Stomach (tissue), 9 donors: ENCODE measurements around the gene HAGHL. TPM values are rescaled to one million over a fixed set of nuclear protein-coding genes. Genes with fewer than 3 reads are reported as not detected.
A peak's percentile ranks its signal among the peaks of the same experiment; 100 is the strongest.
"Not testable (repeated sequence)": the region's sequence is repeated elsewhere in the genome, so short reads cannot be mapped to it uniquely, and the experiment has no call there.

Experiments
- DNase-seq, 2 donors: peaks; one replicate each; pipeline versions ENCODE4 v3.0.0 to v3.0.0-alpha.2; 2013 to 2019
- H3K27ac ChIP-seq, 5 donors: fragments of 200-600 bp in 4 of 5; sonication (generic) in 4 of 5; one replicate each; pipeline ENCODE4 v1.5.1; 2013 to 2019; ENCODE audit warnings: mild to moderate bottlenecking in 1 of 5, moderate library complexity in 1 of 5
- H3K27me3 ChIP-seq, 3 donors: fragments of 200-600 bp; sonication (generic); one replicate each; pipeline ENCODE4 v1.5.1; 2017 to 2019; ENCODE audit warnings: mixed run types in 1 of 3
- H3K36me3 ChIP-seq, 4 donors: fragments of 200-600 bp; sonication (generic); 1 replicate in 3 of 4; 2 replicates in 1 of 4; pipeline ENCODE4 v1.5.1; 2016 to 2019
- H3K4me1 ChIP-seq, 4 donors: fragments of 200-600 bp; sonication (generic); one replicate each; pipeline ENCODE4 v1.5.1; 2016 to 2019
- H3K4me3 ChIP-seq, 4 donors: fragments of 200-600 bp; sonication (generic) in 3 of 4; one replicate each; pipeline ENCODE4 v1.5.1; 2016 to 2019; ENCODE audit warnings: mild to moderate bottlenecking in 1 of 4
- H3K9me3 ChIP-seq, 4 donors: fragments of 200-600 bp; sonication (generic); one replicate each; pipeline ENCODE4 v1.5.1; 2016 to 2019
- CTCF ChIP-seq, 7 experiments: fragments of 450-650 bp in 4 of 7; fragments of 200-600 bp in 3 of 7; sonication (generic) in 3 of 7; IDR thresholded peaks; one replicate each; pipeline ENCODE4 v1.5.1; 2016 to 2019; ENCODE audit warnings: antibody characterized with exemption in 7 of 7, control low read depth in 2 of 7, mild to moderate bottlenecking in 1 of 7
- EP300 ChIP-seq: sonication (generic); formaldehyde crosslinking; IDR thresholded peaks from one replicate; pipeline ENCODE4 v1.6.1; 2017; ENCODE audit warnings: antibody characterized with exemption
- POLR2A ChIP-seq, 4 donors: fragments of 450-650 bp; IDR thresholded peaks; one replicate each; pipeline ENCODE4 v1.6.1; 2016; ENCODE audit warnings: antibody characterized with exemption in 4 of 4, control low read depth in 2 of 4, mild to moderate bottlenecking in 1 of 4, moderate library complexity in 1 of 4
- POLR2AphosphoS5 ChIP-seq, 3 donors: sonication (generic); formaldehyde crosslinking; IDR thresholded peaks; one replicate each; pipeline ENCODE4 v1.6.1; 2016; ENCODE audit warnings: antibody characterized with exemption in 3 of 3
- WGBS, 5 donors: extraction: QIAGEN DNeasy Blood & Tissue Kit in 3 of 5; methylation state at CpG; one replicate each; pipeline versions ENCODE4 v1.1.5 to v1.1.7; 2013 to 2018; 5-methylcytosine and 5-hydroxymethylcytosine counted together
- intact Hi-C: fragments of 100-400 bp; cut with DNase I; formaldehyde crosslinking; loops from one replicate; pipeline ENCODE4 v1.15.1; 2023; ENCODE audit warnings: low total_unique reads
- polyA plus RNA-seq, 3 donors: library from polyadenylated mRNA; stranded (reverse); fragments of 200-250 nt; gene quantifications; one replicate each; pipeline ENCODE4 v1.2.3, GENCODE V29; 2013
- total RNA-seq, 5 donors: library from RNA; depleted of rRNA; stranded (reverse); fragments of >200 nt; gene quantifications; one replicate each; pipeline versions ENCODE4 v1.1.0 to v1.2.3, GENCODE V29; 2014 to 2016
- donor health status: healthy with polysubstance abuse.
- donor health status: Bipolar disorder and iron deficiency.
- donor health status: healthy.

The HAGHL gene
- total and polyA plus RNA-seq, 8 donors: 3.1 to 19.9 (median 3.9) TPM; not detected in 2

GRCh38 chr16:686459-687260 lies 40.2 kb upstream of the HAGHL start:
- H3K4me3 ChIP-seq: no peak overlapping the region
- H3K9me3 ChIP-seq: no peaks in the 10 kb centered on the region
- 91 to 94% (median 93%) methylated on average over 48 to 51 of the region's 51 CpGs; no CpG with 5 or more reads in 1 of the 5 donors for WGBS, 5 donors
- no peak for DNase-seq
- intact Hi-C loops: no loop called here
- H3K36me3 ChIP-seq: peaks cover 27 to 49% (median 36%) of the 10 kb centered on the region in 4 donors
- TF ChIP-seq CTCF (IDR thresholded peaks at IDR 0.05) (no peak), EP300 (no peak), POLR2AphosphoS5 (IDR thresholded peaks at IDR 0.05) (no peak), POLR2A (IDR thresholded peaks at IDR 0.05) (no peak)
- H3K27me3 ChIP-seq: peaks cover 0 to 6% (median 0%) of the 10 kb centered on the region in 3 donors
- H3K27ac ChIP-seq: no peak overlapping the region
- H3K4me1 ChIP-seq: peaks cover 53 to 80% (median 73%) of the 10 kb centered on the region in 4 donors

GRCh38 chr16:687499-687898 lies 39.4 kb upstream of the HAGHL start:
- TF ChIP-seq EP300: no peak
- TF ChIP-seq POLR2A (IDR thresholded peaks at IDR 0.05): no peak
- no peak for TF ChIP-seq POLR2AphosphoS5 (IDR thresholded peaks at IDR 0.05)
- TF ChIP-seq CTCF (IDR thresholded peaks at IDR 0.05): no peak
- H3K9me3 ChIP-seq: no peaks in the 10 kb centered on the region
- intact Hi-C loops: no loop called here
- no peak for DNase-seq
- WGBS, 5 donors: 88 to 93% (median 91%) methylated on average over 16 to 19 of the region's 19 CpGs
- peaks cover 45 to 72% (median 65%) of the 10 kb centered on the region in 4 donors for H3K4me1 ChIP-seq
- peaks cover 0 to 14% (median 0%) of the 10 kb centered on the region in 3 donors for H3K27me3 ChIP-seq
- H3K36me3 ChIP-seq: peaks cover 19 to 41% (median 28%) of the 10 kb centered on the region in 4 donors
- no peak overlapping the region for H3K27ac ChIP-seq
- no peak overlapping the region for H3K4me3 ChIP-seq

- Histone ChIP-seq H3K4me3 (peak overlapping the region; percentile 82 to 98 (median 88)), H3K4me1 (peaks cover 36 to 66% (median 58%) of the 10 kb centered on the region in 4 donors), H3K9me3 (no peaks in the 10 kb centered on the region), H3K27ac (peak overlapping the region in 4 of 5 donors; percentile 84 to 92 (median 90)), H3K27me3 (peaks cover 6 to 32% (median 18%) of the 10 kb centered on the region in 3 donors), H3K36me3 (peaks cover 10 to 32% (median 20%) of the 10 kb centered on the region in 4 donors)
- no peak for TF ChIP-seq CTCF (IDR thresholded peaks at IDR 0.05)
- TF ChIP-seq POLR2AphosphoS5 (IDR thresholded peaks at IDR 0.05): no peak
- no peak for TF ChIP-seq EP300
- no peak for TF ChIP-seq POLR2A (IDR thresholded peaks at IDR 0.05)
- WGBS, 5 donors: 76 to 85% (median 82%) methylated on average over 26 of the region's 26 CpGs
- DNase-seq: no peak
- intact Hi-C loops: no loop called here
Observed at GRCh38 chr16:689175-689897, 37.6 kb upstream of the HAGHL start.

- peaks cover 45 to 67% (median 57%) of the 10 kb centered on the region in 4 donors for H3K4me1 ChIP-seq
- H3K4me3 ChIP-seq, H3K27ac ChIP-seq, H3K9me3 ChIP-seq, DNase-seq, intact Hi-C loops: not testable (repeated sequence)
- H3K36me3 ChIP-seq: peaks cover 10 to 19% (median 17%) of the 10 kb centered on the region in 4 donors
- peaks cover 11 to 52% (median 37%) of the 10 kb centered on the region in 3 donors for H3K27me3 ChIP-seq
- WGBS, 5 donors: 80 to 86% (median 84%) methylated on average over 16 of the region's 16 CpGs
Observed at GRCh38 chr16:691242-691641, 35.7 kb upstream of the HAGHL start.
